ENCODE data around the gene BAIAP3.

DNA sequence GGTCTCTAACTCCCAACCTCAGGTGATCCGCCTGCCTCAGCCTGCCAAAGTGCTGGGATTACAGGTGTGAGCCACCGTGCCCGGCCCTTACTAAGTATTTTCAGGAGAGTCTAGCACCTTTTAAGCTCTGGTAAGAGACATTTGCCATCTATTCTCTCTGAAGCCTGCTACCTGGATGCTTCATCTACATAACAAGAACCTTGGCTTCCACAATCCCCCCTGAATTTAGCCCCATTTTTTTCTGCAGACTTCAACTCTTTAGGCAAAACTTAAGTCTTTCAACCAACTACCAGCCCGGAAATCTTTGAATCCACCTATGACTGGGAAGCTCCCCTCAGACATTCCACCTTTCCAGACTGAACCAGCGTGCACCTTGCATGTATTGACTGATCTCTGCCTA is 38.0 kb upstream of the BAIAP3 start:
- TF ChIP-seq, protein P1, sequence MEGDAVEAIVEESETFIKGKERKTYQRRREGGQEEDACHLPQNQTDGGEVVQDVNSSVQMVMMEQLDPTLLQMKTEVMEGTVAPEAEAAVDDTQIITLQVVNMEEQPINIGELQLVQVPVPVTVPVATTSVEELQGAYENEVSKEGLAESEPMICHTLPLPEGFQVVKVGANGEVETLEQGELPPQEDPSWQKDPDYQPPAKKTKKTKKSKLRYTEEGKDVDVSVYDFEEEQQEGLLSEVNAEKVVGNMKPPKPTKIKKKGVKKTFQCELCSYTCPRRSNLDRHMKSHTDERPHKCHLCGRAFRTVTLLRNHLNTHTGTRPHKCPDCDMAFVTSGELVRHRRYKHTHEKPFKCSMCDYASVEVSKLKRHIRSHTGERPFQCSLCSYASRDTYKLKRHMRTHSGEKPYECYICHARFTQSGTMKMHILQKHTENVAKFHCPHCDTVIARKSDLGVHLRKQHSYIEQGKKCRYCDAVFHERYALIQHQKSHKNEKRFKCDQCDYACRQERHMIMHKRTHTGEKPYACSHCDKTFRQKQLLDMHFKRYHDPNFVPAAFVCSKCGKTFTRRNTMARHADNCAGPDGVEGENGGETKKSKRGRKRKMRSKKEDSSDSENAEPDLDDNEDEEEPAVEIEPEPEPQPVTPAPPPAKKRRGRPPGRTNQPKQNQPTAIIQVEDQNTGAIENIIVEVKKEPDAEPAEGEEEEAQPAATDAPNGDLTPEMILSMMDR (IDR thresholded peaks at IDR 0.05): no peak
- TF ChIP-seq POLR2A (IDR thresholded peaks at IDR 0.05): no peak
